Measurements from ENCODE around the gene ANTXR1.

DNA sequence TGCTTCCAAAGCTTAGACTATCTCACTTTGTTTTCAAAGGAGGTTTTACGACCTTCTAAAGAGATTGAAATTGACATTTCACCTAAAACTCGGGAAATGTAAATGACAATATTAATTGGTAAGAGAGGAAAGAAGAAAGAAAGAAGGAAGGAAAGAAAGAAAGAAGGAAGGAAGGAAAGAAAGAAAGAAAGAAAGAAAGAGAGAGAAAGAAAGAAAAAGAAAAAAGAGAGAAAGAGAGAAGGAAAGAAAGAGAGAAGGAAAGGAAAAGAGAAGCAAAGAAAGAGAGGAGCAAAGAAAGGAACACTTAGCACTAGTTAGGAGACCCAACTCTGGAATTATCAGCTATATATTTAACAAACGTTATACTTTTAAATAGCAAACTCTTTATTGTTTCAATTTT, 34.9 kb upstream of the ANTXR1 start:
- TF ChIP-seq POLR2AphosphoS5 (IDR thresholded peaks at IDR 0.05; ENCODE audit: low read depth, low read length) = no peak
- no peak for TF ChIP-seq POLR2A (IDR thresholded peaks at IDR 0.05; ENCODE audit: low read depth, low read length)
- no peak for TF ChIP-seq TAF1 (IDR thresholded peaks at IDR 0.05; ENCODE audit: low read depth, low read length)
- TF ChIP-seq PAX5 (IDR thresholded peaks at IDR 0.05; ENCODE audit: insufficient read depth, low read length, severe bottlenecking) = no peak
- no peak for TF ChIP-seq SPI1 (IDR thresholded peaks at IDR 0.05; ENCODE audit: low read depth, low read length)
- no peak for TF ChIP-seq POU2F2 (IDR thresholded peaks at IDR 0.05; ENCODE audit: low read depth, low read length)
